Left lung (tissue), 10 donors: ENCODE results near the gene ROBO2. TPM values are rescaled to one million over a fixed set of nuclear protein-coding genes. Genes with fewer than 3 reads are reported as not detected.

Experiments used
- ATAC-seq: fragments of 200-7000 bp; cut with Tn5 transposase; one replicate; pipeline ENCODE4 v1.9.1; 2020; ENCODE audit warnings: moderate library complexity
- DNase-seq, 4 donors: peaks; one replicate each; pipeline ENCODE4 v3.0.0-alpha.2; 2013 to 2020
- H3K27ac ChIP-seq, 2 donors: fragments of 200-600 bp; sonication (generic) in 1 of 2; one replicate each; pipeline versions ENCODE4 v1.5.0 to v1.8.0; 2020 to 2021
- H3K27me3 ChIP-seq, 2 donors: fragments of 200-600 bp; sonication (generic) in 1 of 2; one replicate each; pipeline versions ENCODE4 v1.5.0 to v1.8.0; 2020 to 2021
- H3K36me3 ChIP-seq, 2 donors: fragments of 200-600 bp; sonication (generic) in 1 of 2; one replicate each; pipeline versions ENCODE4 v1.5.0 to v1.8.0; 2020 to 2021
- H3K4me1 ChIP-seq, 2 donors: fragments of 200-600 bp; one replicate each; pipeline ENCODE4 v1.8.0; 2021
- H3K4me3 ChIP-seq, 2 donors: fragments of 200-600 bp; sonication (generic) in 1 of 2; one replicate each; pipeline versions ENCODE4 v1.5.0 to v1.8.0; 2020 to 2021; ENCODE audit warnings: mild to moderate bottlenecking in 1 of 2
- H3K9me3 ChIP-seq, 2 donors: fragments of 200-600 bp; sonication (generic) in 1 of 2; one replicate each; pipeline versions ENCODE4 v1.5.0 to v1.8.0; 2020 to 2021
- CTCF ChIP-seq, 2 donors: fragments of 200-600 bp; sonication (generic) in 1 of 2; IDR thresholded peaks; one replicate each; pipeline versions ENCODE4 v1.5.0 to v1.8.0; 2021; ENCODE audit warnings: antibody characterized with exemption in 2 of 2
- intact Hi-C, 2 donors: fragments of 100-400 bp; cut with DNase I; formaldehyde crosslinking; loops; one replicate each; pipeline versions ENCODE4 v1.11.2 to v1.14.2; 2022
- polyA plus RNA-seq, 6 donors: library from polyadenylated mRNA; unstranded; fragments of 120-200 nt; gene quantifications; one replicate each; pipeline ENCODE4 v1.2.1, GENCODE V29; 2013; ENCODE audit not compliant: insufficient read length in 6 of 6
- total RNA-seq, 2 donors: library from RNA; stranded (reverse); fragmentation: NEBNext Ultra II Directional; extraction: Animal tissue kit (Norgen Biotek cat#: 25700); gene quantifications; one replicate each; pipeline ENCODE4 v1.2.1, GENCODE V29; 2021
- donor health status: DM: no; HTN: yes; CAD: no.
- donor health status: DM: no; HTN: no; CAD: no.

The ROBO2 gene
- total and polyA plus RNA-seq, 8 donors, result 4.9 to 66.2 (median 51.1) TPM

- Histone ChIP-seq H3K4me1 (no peaks in the 10 kb centered on the region), H3K9me3 (no peaks in the 10 kb centered on the region), H3K27ac (no peak overlapping the region), H3K36me3 (no peaks in the 10 kb centered on the region), H3K27me3 (no peaks in the 10 kb centered on the region), H3K4me3 (no peak overlapping the region)
- ATAC-seq, result no peak
- intact Hi-C loops, result no loop called here
- no peak for TF ChIP-seq CTCF (IDR thresholded peaks at IDR 0.05)
- DNase-seq, result no peak
Measured at GRCh38 chr3:77577264-77577663, 537.4 kb downstream of the ROBO2 start.

- no peaks in the 10 kb centered on the region for H3K36me3 ChIP-seq
- no peaks in the 10 kb centered on the region for H3K27me3 ChIP-seq
- no peak for TF ChIP-seq CTCF (IDR thresholded peaks at IDR 0.05)
- no peak for DNase-seq
- no peak for ATAC-seq
- H3K27ac ChIP-seq, result no peak overlapping the region
- H3K9me3 ChIP-seq, result peaks cover 0 to 2% of the 10 kb centered on the region in 2 donors
- intact Hi-C loops, result no loop called here
- no peaks in the 10 kb centered on the region for H3K4me1 ChIP-seq
- H3K4me3 ChIP-seq, result no peak overlapping the region
Measured at GRCh38 chr3:77586216-77586615, 546.3 kb downstream of the ROBO2 start.

GRCh38 chr3:77588863-77589262 is 549.0 kb downstream of the ROBO2 start:
- ATAC-seq (no peak), DNase-seq (no peak)
- intact Hi-C loops, result no loop called here

GRCh38 chr3:77590191-77590590 is 550.3 kb downstream of the ROBO2 start:
- Histone ChIP-seq H3K27ac (no peak overlapping the region), H3K4me1 (no peaks in the 10 kb centered on the region), H3K27me3 (no peaks in the 10 kb centered on the region), H3K4me3 (no peak overlapping the region), H3K9me3 (peaks cover 0 to 2% of the 10 kb centered on the region in 2 donors), H3K36me3 (no peaks in the 10 kb centered on the region)
- ATAC-seq (no peak), DNase-seq (no peak)
- no peak for TF ChIP-seq CTCF (IDR thresholded peaks at IDR 0.05)
- intact Hi-C loops, result no loop called here

More at GRCh38 chr3:77588863-77589262, 549.0 kb downstream of the ROBO2 start:
- Histone ChIP-seq H3K4me3 (no peak overlapping the region), H3K36me3 (no peaks in the 10 kb centered on the region), H3K4me1 (no peaks in the 10 kb centered on the region), H3K9me3 (peaks cover 0 to 2% of the 10 kb centered on the region in 2 donors), H3K27ac (no peak overlapping the region), H3K27me3 (no peaks in the 10 kb centered on the region)
- no peak for TF ChIP-seq CTCF (IDR thresholded peaks at IDR 0.05)

GRCh38 chr3:77595371-77595870 is 555.5 kb downstream of the ROBO2 start:
- no peak for DNase-seq
- ATAC-seq, result no peak
- no peaks in the 10 kb centered on the region for H3K4me1 ChIP-seq
- H3K4me3 ChIP-seq, result no peak overlapping the region
- no peaks in the 10 kb centered on the region for H3K27me3 ChIP-seq
- no peaks in the 10 kb centered on the region for H3K9me3 ChIP-seq
- no peak for TF ChIP-seq CTCF (IDR thresholded peaks at IDR 0.05)
- no peak overlapping the region for H3K27ac ChIP-seq
- intact Hi-C loops, result no loop called here
- no peaks in the 10 kb centered on the region for H3K36me3 ChIP-seq
